HG02973 (cell line): ENCODE results near the gene ZNF507.
"Not testable (repeated sequence)": the region's sequence is repeated elsewhere in the genome, so short reads cannot be mapped to it uniquely, and the experiment has no call there.

Experiments used
- ATAC-seq: cut with Tn5 transposase; IDR thresholded peaks from one replicate; pipeline ENCODE4 v1.9.1; 2021; ENCODE audit warnings: moderate library complexity; ENCODE audit not compliant: unreplicated experiment

ZNF507 gene

GRCh38 chr19:32406161-32407003 is 61.0 kb downstream of the ZNF507 start:
- no peak for ATAC-seq

GRCh38 chr19:32407004-32407992 is 61.9 kb downstream of the ZNF507 start:
- ATAC-seq = no peak

- no peak for ATAC-seq
These were observed 69.8 kb downstream of the ZNF507 start for GRCh38 chr19:32415246-32415645.

- no peak for ATAC-seq
These were observed 70.3 kb downstream of the ZNF507 start for GRCh38 chr19:32415669-32416068.

GRCh38 chr19:32416749-32417456 is 71.5 kb downstream of the ZNF507 start:
- ATAC-seq = no peak

- no peak for ATAC-seq
These were observed 72.7 kb downstream of the ZNF507 start for GRCh38 chr19:32418155-32418554.

GRCh38 chr19:32421589-32422361 is 76.4 kb downstream of the ZNF507 start:
- ATAC-seq = no peak

- ATAC-seq = no peak
These were observed 77.0 kb downstream of the ZNF507 start for GRCh38 chr19:32422435-32422834.

- not testable (repeated sequence) for ATAC-seq
These were observed 78.5 kb downstream of the ZNF507 start for GRCh38 chr19:32423944-32424343.

GRCh38 chr19:32427536-32427935 is 82.1 kb downstream of the ZNF507 start:
- ATAC-seq = no peak

GRCh38 chr19:32436692-32437091 is 91.3 kb downstream of the ZNF507 start:
- no peak for ATAC-seq

GRCh38 chr19:32437096-32437495 is 91.7 kb downstream of the ZNF507 start:
- no peak for ATAC-seq
